Measurements from ENCODE around the gene CTAG1A. TPM values are rescaled to one million over a fixed set of nuclear protein-coding genes. Genes with fewer than 3 reads are reported as not detected.
"Not testable (repeated sequence)": the region's sequence is repeated elsewhere in the genome, so short reads cannot be mapped to it uniquely, and the experiment has no call there.

Gene CTAG1A
- total RNA-seq, 1 donor from 2014 or later, result not detected

DNA sequence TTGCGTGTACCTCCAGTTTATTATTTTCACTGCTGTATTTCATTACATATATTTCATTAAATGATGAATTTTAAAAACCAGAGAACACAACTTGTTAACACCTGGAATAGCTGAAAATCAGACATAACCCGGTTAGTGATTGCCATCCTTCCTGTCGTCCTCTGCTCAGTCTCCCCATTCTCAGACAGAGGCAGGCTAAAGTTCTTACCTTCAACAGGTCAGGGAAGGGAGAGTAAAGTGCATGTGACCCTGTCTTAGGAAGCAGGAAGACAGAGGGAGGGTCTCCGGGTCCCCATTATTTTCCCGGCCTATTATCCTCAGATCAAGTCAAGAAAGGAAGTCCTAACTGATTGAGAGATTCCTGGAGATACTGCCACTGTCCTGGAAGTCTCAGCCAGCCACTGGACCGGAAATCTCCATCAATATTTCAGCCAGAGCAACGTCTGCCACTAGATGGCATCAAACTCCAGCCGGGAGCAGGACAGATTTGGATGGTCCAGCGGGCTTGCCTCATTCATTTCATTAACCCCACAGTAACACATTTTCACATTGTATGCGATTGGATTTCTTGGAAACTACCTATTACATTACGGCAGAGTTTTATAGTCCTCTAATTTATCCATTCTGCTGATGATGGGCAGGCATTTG, 36.0 kb downstream of the CTAG1A start:
- DNase-seq, result not testable (repeated sequence)

DNA sequence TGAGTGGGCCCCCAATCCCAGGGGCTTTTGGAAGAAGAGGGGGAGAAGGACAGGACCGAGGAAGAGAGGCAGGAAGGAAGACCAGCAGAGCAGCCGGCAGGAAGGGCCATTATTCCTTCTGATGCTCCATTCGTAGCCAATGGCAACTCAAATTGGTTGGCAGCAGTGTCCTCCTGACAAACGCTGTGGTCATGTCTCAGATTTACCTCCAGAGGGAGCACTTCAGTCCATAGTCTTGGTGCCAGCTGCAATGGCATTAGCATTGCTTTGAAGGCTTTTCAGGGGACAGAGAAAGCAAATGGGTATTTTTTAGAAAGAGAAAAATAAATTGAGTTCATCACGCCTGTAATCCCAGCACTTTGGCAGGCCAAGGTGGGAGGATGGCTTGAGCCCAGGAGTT, 44.0 kb downstream of the CTAG1A start:
- DNase-seq, result not testable (repeated sequence)

DNA sequence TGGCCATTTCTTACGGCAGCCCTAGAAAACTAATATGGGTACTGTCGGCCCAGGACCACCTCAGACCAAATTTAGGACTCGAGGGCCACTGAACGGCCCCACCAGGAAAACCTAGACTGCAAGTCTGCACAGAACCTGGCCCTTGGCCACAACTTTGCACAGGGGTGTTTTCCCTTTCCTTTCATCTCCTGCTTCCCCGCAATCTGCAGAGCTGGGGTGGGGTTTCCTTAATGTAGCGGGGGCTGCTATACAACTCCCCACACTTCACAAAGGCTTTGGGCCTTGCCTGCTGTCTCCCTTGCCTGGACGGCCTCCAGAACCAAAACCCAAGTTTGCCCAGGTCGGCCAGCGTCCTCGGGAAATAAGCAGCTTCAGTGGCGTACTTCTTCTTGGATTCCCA, 46.0 kb downstream of the CTAG1A start:
- not testable (repeated sequence) for DNase-seq

DNA sequence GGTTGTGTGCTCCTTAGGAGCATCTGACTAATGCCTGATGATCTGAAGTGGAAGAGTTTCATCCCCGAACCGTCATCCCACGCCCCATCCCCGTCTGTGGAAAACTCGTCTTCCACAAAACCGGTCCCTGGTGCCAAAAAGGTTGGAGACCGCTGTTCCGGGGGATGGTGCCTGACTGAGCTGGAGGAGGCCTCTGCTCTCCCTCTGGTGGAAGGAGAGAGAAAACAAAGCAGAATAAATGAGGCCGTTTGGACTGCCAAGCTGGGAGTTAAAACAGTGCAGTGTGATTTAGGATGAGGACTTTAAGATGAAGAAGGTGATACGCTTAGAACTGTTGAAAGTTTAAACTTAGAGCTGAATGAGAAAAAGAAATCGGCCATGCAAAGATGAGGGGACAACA, 48.7 kb downstream of the CTAG1A start:
- DNase-seq, result not testable (repeated sequence)

Other genes with a start within 250 kb of the CTAG1A start
- 1,387 and 2,587 TPM in 2 replicates for gene FLNA, start 210.5 kb upstream of the CTAG1A start, total RNA-seq
- 10.6 and 17.2 TPM in 2 replicates for gene EMD, start 205.8 kb upstream of the CTAG1A start, total RNA-seq
- gene RPL10, start 186.8 kb upstream of the CTAG1A start, total RNA-seq, result 3,745 and 6,057 TPM in 2 replicates
- gene DNASE1L1, start 175.9 kb upstream of the CTAG1A start, total RNA-seq, result 105 and 111 TPM in 2 replicates
- gene TAFAZZIN, start 173.6 kb upstream of the CTAG1A start, total RNA-seq, result 20.8 and 25.9 TPM in 2 replicates
- gene ATP6AP1, start 156.5 kb upstream of the CTAG1A start, total RNA-seq, result 65.9 and 103 TPM in 2 replicates
- gene GDI1, start 148.0 kb upstream of the CTAG1A start, total RNA-seq, result 50.7 and 75.9 TPM in 2 replicates
- 58.0 and 61.4 TPM in 2 replicates for gene FAM50A, start 141.0 kb upstream of the CTAG1A start, total RNA-seq
- 6.6 and 9.0 TPM in 2 replicates for gene PLXNA3, start 126.9 kb upstream of the CTAG1A start, total RNA-seq
- gene LAGE3, start 105.9 kb upstream of the CTAG1A start, total RNA-seq, result 14.3 and 31.5 TPM in 2 replicates
- 51.1 and 57.8 TPM in 2 replicates for gene UBL4A, start 98.5 kb upstream of the CTAG1A start, total RNA-seq
- 22.1 and 39.9 TPM in 2 replicates for gene SLC10A3, start 94.5 kb upstream of the CTAG1A start, total RNA-seq
- gene FAM3A, start 68.9 kb upstream of the CTAG1A start, total RNA-seq, result 25.5 and 27.7 TPM in 2 replicates
- 29.1 and 117 TPM in 2 replicates for gene G6PD, start 38.3 kb upstream of the CTAG1A start, total RNA-seq
- 15.5 and 22.1 TPM in 2 replicates for gene IKBKG, start 37.5 kb upstream of the CTAG1A start, total RNA-seq
- not detected in 2 replicates for gene CTAG1B, start 34.1 kb downstream of the CTAG1A start, total RNA-seq
- not detected in 2 replicates for gene CTAG2, start 68.4 kb downstream of the CTAG1A start, total RNA-seq
- gene GAB3, start 165.9 kb downstream of the CTAG1A start, total RNA-seq, result 12.1 and 14.1 TPM in 2 replicates
- gene DKC1, start 177.7 kb downstream of the CTAG1A start, total RNA-seq, result 45.6 and 71.2 TPM in 2 replicates
- gene MPP1, start 220.4 kb downstream of the CTAG1A start, total RNA-seq, result 39.5 and 59.2 TPM in 2 replicates
- not detected in 2 replicates for gene SMIM9, start 249.5 kb downstream of the CTAG1A start, total RNA-seq